GM12878 (cell line): Measurements from ENCODE around the gene CCDC82. TPM values are rescaled to one million over a fixed set of nuclear protein-coding genes. Genes with fewer than 3 reads are reported as not detected.

Experiments
- ATAC-seq: fragments of 200-7000 bp; cut with Tn5 transposase; 3 replicates; pipeline ENCODE4 v1.9.1; 2020; ENCODE audit warnings: mild to moderate bottlenecking, moderate library complexity
- BruUV-seq: library from RNA; stranded (reverse); fragments of 400-500 nt; replicated peaks from 2 replicates; lab custom pipeline; 2021; lab: Mats Ljungman, UMichigan
- CTCF ChIA-PET: fragments of 300-600 bp; sonication (Branson Sonifier 250); formaldehyde crosslinking; extraction: SDS; loops from one replicate; lab custom pipeline; 2021; ENCODE audit warnings: inconsistent platforms; lab: Yijun Ruan, JAX
- POLR2A ChIA-PET: fragments of 350-600 bp; formaldehyde crosslinking; extraction: SDS; loops from one replicate; lab custom pipeline; 2021; ENCODE audit warnings: inconsistent platforms; lab: Charles Lee
- RAD21 ChIA-PET: fragments of 300-600 bp; sonication (Branson Sonifier 250); formaldehyde crosslinking; loops from one replicate; lab custom pipeline; 2023; ENCODE audit warnings: antibody characterized with exemption; ENCODE audit not compliant: unreplicated experiment; lab: Charles Lee
- SMC1A ChIA-PET: fragments of 300-600 bp; sonication (Branson Sonifier 250); formaldehyde crosslinking; loops from one replicate; lab custom pipeline; 2023; ENCODE audit not compliant: unreplicated experiment, uncharacterized antibody; lab: Charles Lee
- DNase-seq: peaks from one replicate; pipeline ENCODE4 v3.0.0-alpha.2; 2011; ENCODE audit warnings: low read depth, low spot score
- FAIRE-seq: peaks from 3 replicates; lab custom pipeline; 2011; peaks lifted over from hg19 to GRCh38; lab: Jason Lieb, UNC
- H2AFZ ChIP-seq: 2 replicates; pipeline ENCODE4 v1.6.0; 2011; ENCODE audit warnings: low read depth, low read length, control low read depth; ENCODE audit not compliant: control insufficient read depth
- H3K27ac ChIP-seq: 2 replicates; pipeline ENCODE4 v1.5.1; 2011; ENCODE audit warnings: control low read depth; ENCODE audit not compliant: control insufficient read depth, insufficient read depth
- H3K27me3 ChIP-seq, 2 experiments: replicated peaks in 1 of 2; 2 replicates each; pipeline versions ENCODE4 v1.6.0 to v1.6.1; 2011; ENCODE audit warnings: low read length in 1 of 2; ENCODE audit not compliant: control insufficient read depth in 2 of 2, insufficient read depth in 2 of 2
- H3K36me3 ChIP-seq, 2 experiments: 2 replicates each; pipeline ENCODE4 v1.5.1; 2011; ENCODE audit warnings: low read length in 1 of 2; ENCODE audit not compliant: control insufficient read depth in 2 of 2, insufficient read depth in 2 of 2
- H3K4me1 ChIP-seq: 2 replicates; pipeline ENCODE4 v1.6.1; 2011; ENCODE audit warnings: mild to moderate bottlenecking, low read length, moderate library complexity, mixed read lengths; ENCODE audit not compliant: control insufficient read depth, insufficient read depth
- H3K4me2 ChIP-seq: 2 replicates; pipeline ENCODE4 v1.6.0; 2011; ENCODE audit warnings: control low read depth; ENCODE audit not compliant: control insufficient read depth, insufficient read depth
- H3K4me3 ChIP-seq: fragments of 200-600 bp; sonication (generic); 2 replicates; pipeline ENCODE4 v1.5.1; 2016
- H3K79me2 ChIP-seq: 2 replicates; pipeline ENCODE4 v1.6.0; 2011; ENCODE audit warnings: low read length; ENCODE audit not compliant: control insufficient read depth, insufficient read depth
- H3K9ac ChIP-seq: 2 replicates; pipeline ENCODE4 v1.8.0; 2011; ENCODE audit warnings: low read length, control low read depth, mixed read lengths; ENCODE audit not compliant: control insufficient read depth, insufficient read depth
- H3K9me3 ChIP-seq: replicated peaks from 3 replicates; pipeline ENCODE4 v1.5.1; 2011; ENCODE audit warnings: mild to moderate bottlenecking, low read length; ENCODE audit not compliant: control insufficient read depth, insufficient read depth
- H4K20me1 ChIP-seq: 2 replicates; pipeline ENCODE4 v1.6.0; 2011; ENCODE audit not compliant: control insufficient read depth, insufficient read depth
- HSF1 ChIP-seq: fragments of 150-350 bp; IDR thresholded peaks from 2 replicates; pipeline ENCODE4 v1.6.1; 2014; ENCODE audit warnings: mild to moderate bottlenecking, low read depth, low read length
- IKZF1 ChIP-seq: fragments of 450-650 bp; conservative IDR thresholded peaks from 2 replicates; pipeline ENCODE4 v1.6.1; 2017; ENCODE audit warnings: antibody characterized with exemption, mild to moderate bottlenecking
- NR2C1 ChIP-seq: fragments of 450-650 bp; IDR thresholded peaks from 2 replicates; pipeline ENCODE4 v1.6.1; 2017; ENCODE audit warnings: antibody characterized with exemption, mild to moderate bottlenecking, moderate library complexity
- PKNOX1 ChIP-seq: fragments of 450-650 bp; IDR thresholded peaks from 2 replicates; pipeline ENCODE4 v1.6.1; 2016; ENCODE audit warnings: mild to moderate bottlenecking
- POU2F2 ChIP-seq: IDR thresholded peaks from 3 replicates; pipeline ENCODE4 v1.6.1; 2011; ENCODE audit warnings: low read depth, mild to moderate bottlenecking, low read length, borderline replicate concordance
- RCOR1 ChIP-seq: conservative IDR thresholded peaks from 2 replicates; pipeline ENCODE4 v1.6.1; 2012; ENCODE audit warnings: low read depth, low read length, improper control_type of control experiment
- SIX5 ChIP-seq: IDR thresholded peaks from 2 replicates; pipeline ENCODE4 v1.6.1; 2011; ENCODE audit warnings: mild to moderate bottlenecking, low read depth, low read length, moderate library complexity; ENCODE audit not compliant: severe bottlenecking
- STAT3 ChIP-seq: IDR thresholded peaks from 2 replicates; pipeline ENCODE4 v1.6.1; 2011; ENCODE audit warnings: low read depth, low read length, improper control_type of control experiment
- TARDBP ChIP-seq: IDR thresholded peaks from 2 replicates; pipeline ENCODE4 v1.6.1; 2016; ENCODE audit warnings: borderline replicate concordance
- TBL1XR1 ChIP-seq: IDR thresholded peaks from 2 replicates; pipeline ENCODE4 v1.6.1; 2012; ENCODE audit warnings: low read depth, low read length, improper control_type of control experiment
- WGBS: methylation state at CpG from one replicate; pipeline ENCODE4 v1.1.6; 2016; ENCODE audit warnings: low lambda C conversion rate; ENCODE audit not compliant: insufficient replicate concordance, insufficient coverage; ENCODE audit errors: missing lambda C conversion rate; 5-methylcytosine and 5-hydroxymethylcytosine counted together
- in situ Hi-C: fragments of 300-500 bp; cut with MboI; formaldehyde crosslinking; loops from 9 replicates; pipeline ENCODE4 v1.14.3; 2018; ENCODE audit warnings: mixed read lengths
- intact Hi-C: fragments of 100-400 bp; cut with micrococcal nuclease; formaldehyde crosslinking; loops from one replicate; pipeline ENCODE4 v1.14.2; 2022; ENCODE audit not compliant: unreplicated experiment
- polyA plus RNA-seq, 11 experiments: library from polyadenylated mRNA; depleted of rRNA in 4 of 11; unstranded in 6 of 11; stranded (reverse) in 5 of 11; fragments of >200 nt; fragmentation: Nextera tagmentation in 4 of 11; fragmentation: Illumina TruSeq in 1 of 11; extraction: Ambion mirVana in 4 of 11; extraction: Trizol in 1 of 11; gene quantifications; 1 replicate in 1 of 11; 2 replicates in 10 of 11; pipeline versions ENCODE4 v1.2.1 to v1.2.3, GENCODE V29; 2011 to 2016; ENCODE audit warnings: inconsistent platforms in 2 of 11, missing spikeins in 2 of 11, low read depth in 1 of 11
- total RNA-seq, 4 experiments: library from RNA; depleted of rRNA in 3 of 4; stranded (reverse); fragments of >200 nt in 3 of 4; fragmentation: Illumina TruSeq in 1 of 4; extraction: Trizol in 1 of 4; gene quantifications; 2 replicates each; pipeline versions ENCODE4 v1.2.1 to v1.2.3, GENCODE V29; 2013 to 2021
- TF ChIP-seq, protein P1 (sequence below): IDR thresholded peaks from 2 replicates; pipeline ENCODE4 v1.6.1; 2012; ENCODE audit warnings: low read length, inconsistent platforms
- TF ChIP-seq, protein P2 (sequence below): fragments of 450-650 bp; IDR thresholded peaks from 2 replicates; pipeline ENCODE4 v1.6.1; 2017; ENCODE audit warnings: mild to moderate bottlenecking, low read depth, inconsistent platforms; ENCODE audit not compliant: poor library complexity, severe bottlenecking

Gene CCDC82
- total and polyA plus RNA-seq, 10 of the 15 experiments (the other 5 are each of a cell fraction or from before 2014, with no cell fraction given) = 15.2 to 62.4 (median 28.8) TPM

- no peak for TF ChIP-seq TARDBP
- TF ChIP-seq PKNOX1 = no peak
- no peak for TF ChIP-seq RCOR1
- TF ChIP-seq IKZF1 = no peak
- no peak for TF ChIP-seq TBL1XR1
- TF ChIP-seq, protein P1, sequence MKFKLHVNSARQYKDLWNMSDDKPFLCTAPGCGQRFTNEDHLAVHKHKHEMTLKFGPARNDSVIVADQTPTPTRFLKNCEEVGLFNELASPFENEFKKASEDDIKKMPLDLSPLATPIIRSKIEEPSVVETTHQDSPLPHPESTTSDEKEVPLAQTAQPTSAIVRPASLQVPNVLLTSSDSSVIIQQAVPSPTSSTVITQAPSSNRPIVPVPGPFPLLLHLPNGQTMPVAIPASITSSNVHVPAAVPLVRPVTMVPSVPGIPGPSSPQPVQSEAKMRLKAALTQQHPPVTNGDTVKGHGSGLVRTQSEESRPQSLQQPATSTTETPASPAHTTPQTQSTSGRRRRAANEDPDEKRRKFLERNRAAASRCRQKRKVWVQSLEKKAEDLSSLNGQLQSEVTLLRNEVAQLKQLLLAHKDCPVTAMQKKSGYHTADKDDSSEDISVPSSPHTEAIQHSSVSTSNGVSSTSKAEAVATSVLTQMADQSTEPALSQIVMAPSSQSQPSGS = no peak
- TF ChIP-seq, all 136 proteins: peak for 0
Measured at GRCh38 chr11:96309016-96309642, 80.6 kb downstream of the CCDC82 start (continued).

DNA sequence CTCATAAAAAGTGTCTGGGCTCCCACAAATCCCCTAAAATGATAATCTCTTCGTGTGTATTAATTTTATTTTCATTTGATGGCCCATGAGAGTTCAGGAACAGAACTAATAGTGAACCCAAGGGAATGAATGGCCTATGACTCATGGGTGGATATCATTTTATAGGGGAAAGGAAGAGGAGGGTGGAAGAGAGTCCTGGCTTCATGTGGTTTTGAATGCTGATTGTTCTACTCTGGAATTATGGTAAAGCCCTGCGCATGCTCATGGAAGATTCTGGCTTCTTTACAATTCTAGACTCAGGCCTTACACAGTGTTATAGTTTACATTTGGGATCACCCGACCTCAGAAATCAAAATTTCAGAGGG lies 82.0 kb downstream of the CCDC82 start:
- SMC1A ChIA-PET = interaction anchor here (1.0 to 8.2 kb wide), 3 partner anchors 13 to 31 kb away, joined by 3 to 97 read pairs (median 8); partner anchors contain the start of gene MAML2
- Histone ChIP-seq H3K4me2 (no peak overlapping the region), H3K27ac (no peak overlapping the region), H3K79me2 (peaks cover 38% of the 10 kb centered on the region), H3K4me3 (no peak overlapping the region), H3K4me1 (no peaks in the 10 kb centered on the region), H3K9me3 (no peaks in the 10 kb centered on the region), H3K27me3 (no peaks in the 10 kb centered on the region), H4K20me1 (no peaks in the 10 kb centered on the region; the same call in 1 of the 2 replicates), H3K36me3 (no peaks in the 10 kb centered on the region), H2AFZ (no peak overlapping the region), H3K9ac (no peak overlapping the region)
- in situ Hi-C loops = no loop called here
- BruUV-seq = no TSS peak
- DNase-seq (no peak), FAIRE-seq (no peak), ATAC-seq (no peak)
- intact Hi-C loops = no loop called here
- 74% methylated on average over 3 of the region's 3 CpGs for WGBS
- TF ChIP-seq HSF1 = no peak
- no peak for TF ChIP-seq STAT3
- TF ChIP-seq, protein P2, sequence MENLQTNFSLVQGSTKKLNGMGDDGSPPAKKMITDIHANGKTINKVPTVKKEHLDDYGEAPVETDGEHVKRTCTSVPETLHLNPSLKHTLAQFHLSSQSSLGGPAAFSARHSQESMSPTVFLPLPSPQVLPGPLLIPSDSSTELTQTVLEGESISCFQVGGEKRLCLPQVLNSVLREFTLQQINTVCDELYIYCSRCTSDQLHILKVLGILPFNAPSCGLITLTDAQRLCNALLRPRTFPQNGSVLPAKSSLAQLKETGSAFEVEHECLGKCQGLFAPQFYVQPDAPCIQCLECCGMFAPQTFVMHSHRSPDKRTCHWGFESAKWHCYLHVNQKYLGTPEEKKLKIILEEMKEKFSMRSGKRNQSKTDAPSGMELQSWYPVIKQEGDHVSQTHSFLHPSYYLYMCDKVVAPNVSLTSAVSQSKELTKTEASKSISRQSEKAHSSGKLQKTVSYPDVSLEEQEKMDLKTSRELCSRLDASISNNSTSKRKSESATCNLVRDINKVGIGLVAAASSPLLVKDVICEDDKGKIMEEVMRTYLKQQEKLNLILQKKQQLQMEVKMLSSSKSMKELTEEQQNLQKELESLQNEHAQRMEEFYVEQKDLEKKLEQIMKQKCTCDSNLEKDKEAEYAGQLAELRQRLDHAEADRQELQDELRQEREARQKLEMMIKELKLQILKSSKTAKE = no peak
- no peak for TF ChIP-seq SIX5
- TF ChIP-seq NR2C1 = no peak
- TF ChIP-seq POU2F2 = no peak
- POLR2A ChIA-PET = no interaction called here
- RAD21 ChIA-PET = interaction anchor here (0.7 to 1.8 kb wide), 4 partner anchors 8 to 35 kb away, joined by 3 to 10 read pairs (median 4); partner anchors contain the start of gene MAML2
- CTCF ChIA-PET = interaction anchor here (0.5 to 2.1 kb wide), 4 partner anchors 11 to 1078 kb away, joined by 3 to 6 read pairs (median 4); partner anchors contain the start of gene MAML2
